Transverse colon (tissue), 4 donors: ENCODE measurements around the gene CCDC86.

Experiments
- CTCF ChIP-seq, 5 experiments: fragments of 200-600 bp in 3 of 5; fragments of 450-650 bp in 2 of 5; sonication (generic) in 3 of 5; IDR thresholded peaks; 1 replicate in 2 of 5; 2 replicates in 3 of 5; pipeline ENCODE4 v1.5.1; 2016 to 2017; ENCODE audit warnings: antibody characterized with exemption in 5 of 5, inconsistent platforms in 3 of 5, mild to moderate bottlenecking in 2 of 5, moderate library complexity in 1 of 5
- EP300 ChIP-seq: sonication (generic); formaldehyde crosslinking; IDR thresholded peaks from one replicate; pipeline ENCODE4 v1.6.1; 2017; ENCODE audit warnings: antibody characterized with exemption, low read depth
- POLR2A ChIP-seq: fragments of 450-650 bp; IDR thresholded peaks from one replicate; pipeline ENCODE4 v1.6.1; 2016; ENCODE audit warnings: antibody characterized with exemption, mild to moderate bottlenecking, moderate library complexity
- POLR2AphosphoS5 ChIP-seq, 3 donors: sonication (generic); formaldehyde crosslinking; IDR thresholded peaks; one replicate each; pipeline ENCODE4 v1.6.1; 2016; ENCODE audit warnings: antibody characterized with exemption in 3 of 3

DNA sequence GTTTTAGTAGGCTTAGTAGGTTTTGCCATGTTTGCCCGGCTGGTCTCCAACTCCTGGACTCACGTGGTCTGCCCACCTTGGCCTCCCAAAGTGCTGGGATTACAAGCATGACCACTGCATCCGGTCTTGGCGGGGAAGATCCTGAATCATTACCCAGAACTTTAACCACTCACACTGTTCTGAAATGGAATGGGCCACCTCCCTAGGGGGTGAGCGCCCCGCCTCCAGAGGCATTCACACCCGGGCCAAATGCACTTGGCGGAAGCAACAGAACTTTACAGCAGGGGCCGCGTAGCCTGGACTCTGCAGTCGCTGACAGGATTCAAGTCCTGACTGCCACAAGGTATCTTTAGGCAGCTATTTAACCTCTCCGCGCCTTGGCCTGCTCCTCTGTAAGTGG is 5.4 kb downstream of the CCDC86 start:
- no peak for TF ChIP-seq POLR2A
- no peak for TF ChIP-seq POLR2AphosphoS5 (IDR thresholded peaks at IDR 0.05)
- TF ChIP-seq CTCF (IDR thresholded peaks at IDR 0.05) = no peak
- TF ChIP-seq EP300 = no peak
